CD4-positive, alpha-beta T cell treated with Interleukin-10 for 1 hour (primary cell): ENCODE measurements around the gene RPN1.
A peak's percentile ranks its signal among the peaks of the same experiment; 100 is the strongest.
"Not testable (repeated sequence)": the region's sequence is repeated elsewhere in the genome, so short reads cannot be mapped to it uniquely, and the experiment has no call there.

ENCODE experiments used
- DNase-seq: peaks from one replicate; pipeline ENCODE4 v3.0.0-alpha.2; 2020

RPN1 gene

DNA sequence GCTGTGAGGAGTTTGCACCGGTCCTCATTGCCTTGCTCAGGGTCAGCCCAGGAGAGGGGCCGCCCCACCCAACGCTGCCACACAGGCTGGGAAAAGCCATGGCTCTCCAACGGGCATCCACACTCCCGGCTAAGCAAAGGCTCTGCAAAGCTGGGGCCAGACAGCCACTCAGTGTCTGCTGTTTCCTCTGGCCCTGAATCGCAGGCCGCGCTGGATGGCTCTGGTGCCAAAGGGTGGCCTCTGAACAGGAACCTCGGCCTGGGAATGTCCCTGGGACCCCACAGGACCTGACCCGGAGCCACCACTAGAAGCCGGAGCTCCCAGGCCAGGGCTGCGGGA, 42.9 kb downstream of the RPN1 start:
- no peak for DNase-seq

DNA sequence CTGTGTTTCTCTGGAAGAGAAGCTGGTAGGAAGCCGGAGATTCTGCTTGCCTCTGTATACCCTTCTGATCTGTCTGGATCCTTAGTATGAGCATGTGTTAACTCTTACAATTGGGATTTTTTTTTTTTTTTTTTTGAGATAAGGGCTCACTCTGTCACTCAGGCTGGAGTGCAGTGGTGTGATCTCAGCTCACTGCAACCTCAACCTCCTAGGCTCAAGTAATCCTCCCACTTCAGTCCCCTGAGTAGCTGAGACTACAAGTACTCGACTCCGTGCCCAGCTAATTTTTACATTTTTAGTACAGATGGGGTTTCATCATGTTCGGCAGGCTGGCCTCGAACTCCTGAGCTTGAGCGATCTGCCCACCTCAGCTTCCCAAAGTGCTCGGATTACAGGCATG, 44.5 kb downstream of the RPN1 start:
- DNase-seq: no peak

GRCh38 chr3:128605091-128606046, 45.2 kb downstream of the RPN1 start:
- DNase-seq: no peak

- DNase-seq: no peak
Observed at GRCh38 chr3:128603811-128604775, 46.5 kb downstream of the RPN1 start.

DNA sequence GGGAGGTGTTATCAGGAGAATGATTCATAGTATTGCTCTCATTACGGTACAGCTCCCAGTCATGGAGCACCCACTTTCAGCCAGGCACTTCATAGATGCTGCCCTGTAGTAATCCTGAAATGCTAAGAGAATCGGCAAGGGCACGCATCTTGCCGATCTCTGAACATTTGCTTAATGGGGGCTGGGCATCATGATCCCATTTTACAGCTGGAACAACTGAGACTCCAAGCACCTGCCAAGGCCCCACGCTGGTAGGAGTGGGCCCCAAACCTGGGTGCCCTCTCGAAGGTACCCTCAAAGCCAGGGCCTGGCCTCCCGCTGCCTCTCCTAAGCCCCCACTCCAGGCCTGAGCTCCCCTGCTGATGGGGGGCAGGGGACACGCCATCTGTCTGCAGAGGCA, 47.3 kb downstream of the RPN1 start:
- DNase-seq: no peak

- DNase-seq: no peak
Observed at GRCh38 chr3:128598884-128599664, 51.5 kb downstream of the RPN1 start.

DNA sequence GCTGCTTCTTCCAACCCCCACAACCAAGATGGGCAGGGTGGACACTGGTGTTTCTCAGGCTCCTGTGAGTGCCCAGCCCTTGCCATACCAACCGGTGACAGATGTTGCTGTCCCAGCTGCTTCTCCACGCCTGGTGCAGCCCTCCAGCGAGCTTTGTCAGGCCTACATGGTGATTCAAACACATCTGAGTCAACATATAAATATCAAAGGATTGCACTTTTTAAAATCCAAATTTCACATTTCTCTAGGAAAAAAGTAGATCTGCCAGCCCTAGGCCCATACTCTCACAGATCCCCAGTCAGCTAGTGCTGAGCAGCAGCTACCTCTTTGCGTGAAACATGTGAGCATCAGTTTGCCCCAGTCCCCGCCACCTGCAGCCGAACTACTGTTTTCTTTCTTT, 52.7 kb downstream of the RPN1 start:
- DNase-seq: no peak

- no peak for DNase-seq
Observed at GRCh38 chr3:128592864-128593263, 57.8 kb downstream of the RPN1 start.

DNA sequence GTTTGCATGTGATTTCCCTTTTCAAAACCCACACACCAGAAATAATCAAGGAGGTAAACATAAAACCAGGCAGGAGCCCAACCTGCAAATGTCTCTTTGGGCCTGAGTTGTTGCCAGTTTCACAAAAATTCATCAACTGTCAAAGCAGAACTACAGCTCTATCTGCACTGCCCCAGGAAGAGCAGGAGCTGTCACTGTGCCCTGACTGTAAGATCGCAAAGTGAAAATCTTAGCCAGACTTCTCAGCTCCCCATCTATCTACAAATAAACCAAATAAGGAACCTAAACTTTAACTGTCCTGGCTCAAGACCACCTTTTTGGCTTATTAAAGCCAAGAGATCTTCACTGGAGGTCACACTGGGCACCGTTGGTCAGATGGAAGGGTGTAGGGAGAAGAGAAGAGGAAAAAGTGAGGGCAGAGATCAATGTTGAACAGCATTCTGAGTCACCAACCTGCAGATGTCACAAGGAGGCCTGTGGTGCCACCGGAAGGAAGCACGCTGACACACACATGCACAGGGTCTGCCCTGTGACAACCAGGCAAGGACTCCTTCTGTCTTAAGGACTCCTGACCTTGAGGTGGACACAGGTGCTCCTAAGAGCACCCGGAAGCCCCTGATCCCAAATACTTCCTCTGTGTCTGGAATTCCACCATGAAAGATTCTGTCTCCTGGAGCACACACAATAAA, 58.7 kb downstream of the RPN1 start:
- DNase-seq: no peak

DNA sequence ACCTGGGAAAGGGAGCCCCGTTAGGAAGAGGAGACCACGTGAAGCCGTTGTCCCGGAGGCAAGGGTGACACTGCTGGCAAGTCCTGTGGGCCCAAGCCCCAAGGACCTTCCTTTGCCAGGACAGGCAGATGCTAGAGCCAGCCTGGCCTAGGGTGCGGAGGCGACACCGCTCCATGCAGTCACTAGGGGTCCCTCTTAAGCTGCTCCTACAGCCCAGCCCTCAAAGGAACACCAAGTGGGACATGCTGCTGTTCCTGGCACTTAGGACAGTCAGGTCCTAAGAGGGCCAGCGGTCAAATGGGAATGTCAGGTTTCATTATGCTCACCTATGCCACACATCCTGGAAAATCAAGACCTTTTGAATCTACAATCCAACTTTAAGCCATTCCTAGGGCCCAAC, 59.7 kb downstream of the RPN1 start:
- DNase-seq: no peak

DNA sequence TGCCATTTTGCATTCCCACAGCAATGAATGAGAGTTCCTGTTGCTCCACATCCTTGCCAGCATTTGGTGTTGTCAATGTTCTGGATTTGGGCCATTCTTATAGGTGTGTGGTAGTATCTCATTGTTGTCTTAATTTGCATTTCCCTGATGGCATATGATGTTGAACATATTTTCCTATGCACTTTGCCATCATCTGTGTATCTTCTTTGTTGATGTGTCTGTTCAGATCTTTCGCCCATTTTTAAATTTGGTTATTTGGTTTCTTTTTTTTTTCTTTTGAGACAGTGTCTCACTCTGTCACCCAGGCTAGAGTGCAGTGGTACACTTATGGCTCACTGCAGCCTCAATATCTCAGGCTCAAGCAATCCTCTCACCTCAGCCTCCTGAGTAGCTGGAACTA, 60.6 kb downstream of the RPN1 start:
- DNase-seq: not testable (repeated sequence)

DNA sequence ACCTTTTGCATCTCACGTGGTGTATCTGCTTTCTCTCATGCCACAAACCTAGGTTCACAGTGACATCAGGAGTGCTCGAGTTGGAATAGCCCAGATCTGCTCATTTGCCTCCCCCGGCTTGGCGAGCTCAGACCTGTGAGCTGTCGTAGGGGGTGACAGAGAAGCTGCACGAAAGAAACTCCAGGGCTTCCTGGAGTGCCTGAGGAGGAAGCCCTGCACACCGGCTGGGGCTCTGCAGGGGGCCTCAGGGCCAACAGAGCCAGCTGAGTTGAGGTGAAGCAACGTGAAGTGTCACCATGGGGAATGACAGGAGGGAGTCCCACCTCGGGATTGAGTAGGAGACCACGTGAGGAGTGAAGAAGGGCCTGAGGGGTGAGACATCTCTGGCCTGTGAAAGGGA, 62.5 kb downstream of the RPN1 start:
- DNase-seq: no peak

- no peak for DNase-seq
Observed at GRCh38 chr3:128587391-128587790, 63.2 kb downstream of the RPN1 start.

DNA sequence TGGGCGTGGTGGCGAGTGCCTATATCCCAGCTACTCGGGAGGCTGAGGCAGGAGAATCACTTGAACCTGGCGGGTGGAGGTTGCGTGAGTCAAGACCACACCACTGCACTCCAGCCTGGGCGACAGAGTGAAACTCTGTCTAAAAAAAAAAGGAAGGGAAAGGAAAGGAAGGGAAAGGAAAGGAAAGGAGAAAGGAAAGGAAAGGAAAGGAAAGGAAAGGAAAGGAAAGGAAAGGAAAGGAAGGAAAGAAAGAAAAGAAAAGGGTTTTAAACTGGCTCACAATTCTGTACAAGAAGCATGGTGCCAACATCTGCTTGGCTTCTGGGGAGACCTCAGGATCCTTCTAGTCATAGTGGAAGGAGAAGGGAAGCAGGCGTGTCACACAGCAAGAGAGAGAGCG, 63.7 kb downstream of the RPN1 start:
- not testable (repeated sequence) for DNase-seq

GRCh38 chr3:128586391-128586790, 64.2 kb downstream of the RPN1 start:
- not testable (repeated sequence) for DNase-seq

DNA sequence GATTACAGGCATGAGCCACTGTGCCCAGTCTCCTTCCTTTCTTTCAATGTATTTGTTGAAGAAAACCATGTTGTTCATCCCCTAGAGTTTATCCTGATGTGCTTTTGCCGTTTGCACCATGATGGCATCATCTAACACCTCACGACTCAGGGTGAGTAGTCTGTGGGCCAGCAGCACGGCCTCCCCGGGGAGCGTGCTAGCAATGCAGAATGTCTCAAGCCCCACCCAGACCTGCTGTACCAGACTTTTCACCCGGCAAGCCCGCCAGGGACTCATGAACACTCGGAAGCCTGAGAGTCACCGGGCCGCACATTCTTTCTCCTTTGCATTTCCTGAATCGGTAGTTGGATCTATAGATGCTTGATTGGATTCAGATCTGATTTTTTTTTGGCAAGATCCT, 64.6 kb downstream of the RPN1 start:
- DNase-seq: no peak

GRCh38 chr3:128585189-128585588, 65.4 kb downstream of the RPN1 start:
- no peak for DNase-seq

DNA sequence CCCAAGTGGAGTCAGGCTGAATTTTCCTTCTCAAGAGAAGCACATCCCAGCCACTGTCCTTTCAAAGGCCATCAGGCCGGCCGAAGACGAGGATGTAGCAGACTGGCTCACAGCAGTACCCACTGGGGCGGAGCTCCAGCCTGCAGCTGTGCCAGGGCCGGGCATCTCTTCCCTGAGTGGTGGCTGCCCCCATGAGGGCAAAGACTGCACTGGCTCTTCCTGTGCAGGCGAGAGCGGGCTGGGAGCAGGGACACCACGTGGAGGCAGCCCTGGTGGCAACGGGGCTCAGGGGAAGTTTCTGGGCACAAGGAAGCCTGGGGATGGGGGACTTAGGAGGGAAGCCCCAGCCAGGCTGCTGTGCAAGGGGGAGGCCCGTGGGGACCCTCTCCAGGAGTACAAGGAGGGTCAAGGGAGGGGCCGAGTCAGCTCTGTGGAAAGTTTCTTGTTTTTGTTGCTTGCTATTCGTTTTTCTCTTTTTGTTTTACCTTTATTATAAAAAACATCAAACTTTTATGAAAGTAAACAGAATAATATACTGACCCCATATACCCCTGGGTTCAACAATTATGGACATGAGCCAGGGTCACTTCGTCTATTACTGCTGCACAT, 66.1 kb downstream of the RPN1 start:
- peak; percentile 21 for DNase-seq

DNA sequence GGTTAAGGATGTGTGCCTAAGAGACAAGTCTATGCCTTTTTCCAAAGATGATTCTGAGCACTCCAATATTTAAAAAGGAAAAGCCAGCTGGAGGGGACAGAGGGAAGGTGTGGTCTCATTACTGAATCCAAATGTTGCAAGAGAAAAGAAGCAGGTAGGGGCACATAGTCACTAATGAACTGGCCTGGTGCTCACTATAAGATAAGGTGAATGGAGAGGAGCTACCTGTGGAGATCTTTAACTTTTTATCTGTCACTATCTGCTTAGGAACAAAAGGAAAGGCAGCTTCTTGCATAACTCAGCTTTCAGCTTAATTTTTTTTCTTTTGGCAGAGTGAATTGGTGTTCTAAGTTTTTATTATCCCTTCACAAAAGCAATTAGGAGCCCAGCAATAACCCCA, 69.1 kb downstream of the RPN1 start:
- no peak for DNase-seq

DNA sequence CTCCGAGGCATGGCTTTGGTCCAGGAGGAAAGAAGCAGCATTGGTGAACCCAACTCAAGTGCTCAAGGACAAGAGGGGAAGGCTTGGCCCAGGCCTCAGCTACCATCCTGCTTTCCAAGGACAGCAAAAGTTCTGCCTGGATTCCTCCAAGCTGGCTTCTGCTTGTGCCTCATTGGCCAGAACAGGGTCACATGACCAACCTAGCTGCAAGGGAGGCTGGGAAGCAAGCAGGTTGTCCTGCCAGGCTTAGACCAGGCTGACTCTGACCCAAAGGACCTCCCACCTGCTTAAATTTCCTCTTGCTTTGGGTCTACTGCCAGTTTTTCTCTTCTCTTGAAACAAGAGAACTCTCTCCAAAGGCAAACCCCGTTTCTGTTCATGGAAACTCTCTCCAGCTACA, 70.7 kb downstream of the RPN1 start:
- DNase-seq: no peak

DNA sequence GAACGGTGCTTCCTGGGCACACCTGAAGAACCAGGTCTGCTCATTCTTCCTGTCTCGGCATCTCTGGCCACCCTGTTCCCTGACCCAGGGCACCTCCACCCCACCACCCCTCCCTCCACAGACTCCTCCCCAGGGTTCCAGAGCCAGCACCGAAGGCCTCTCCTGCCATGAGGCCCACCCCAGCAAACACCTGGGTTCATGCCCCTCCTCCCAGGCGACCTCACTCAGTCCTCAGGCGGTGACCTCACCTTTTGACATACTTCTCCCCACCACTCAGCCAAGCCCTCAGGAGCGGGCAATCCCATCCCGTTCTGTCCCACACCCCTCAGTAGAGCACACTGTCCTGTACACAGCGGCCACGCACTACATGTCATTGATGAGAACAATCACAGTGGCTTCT, 72.3 kb downstream of the RPN1 start:
- DNase-seq: no peak

DNA sequence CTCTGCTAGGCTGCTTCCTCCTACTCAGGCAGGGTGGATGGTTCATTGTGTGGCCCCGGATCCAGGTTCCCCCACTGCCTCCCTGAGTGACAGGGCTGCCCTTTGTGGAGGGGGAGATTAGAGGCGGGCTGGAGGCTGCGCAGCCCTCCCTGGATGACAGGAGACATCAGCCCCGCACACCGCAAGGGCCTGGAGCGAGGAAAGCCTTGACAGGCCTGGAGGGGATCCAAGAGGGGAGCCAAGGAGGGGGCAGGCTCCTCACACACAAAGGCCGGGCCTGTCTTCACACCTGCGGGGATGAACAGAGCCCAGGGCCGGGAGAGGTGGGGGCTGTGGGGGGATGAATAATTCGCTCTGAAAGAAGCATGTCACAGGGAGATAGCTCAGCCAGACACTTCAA, 72.9 kb downstream of the RPN1 start:
- DNase-seq: no peak
